Smooth muscle cell (in vitro differentiated cells): ENCODE measurements around the gene CDH13. TPM values are rescaled to one million over a fixed set of nuclear protein-coding genes. Genes with fewer than 3 reads are reported as not detected.

Experiments used
- DNase-seq: peaks from one replicate; lab custom pipeline; 2025; ENCODE audit not compliant: unreplicated experiment; lab: John Stamatoyannopoulos, UW
- H2AFZ ChIP-seq: fragments of 200-600 bp; sonication (generic); 2 replicates; pipeline ENCODE4 v1.6.0; 2016; ENCODE audit warnings: antibody characterized with exemption, low read depth, mild to moderate bottlenecking
- H3F3A ChIP-seq: fragments of 200-600 bp; sonication (generic); 2 replicates; pipeline ENCODE4 v1.6.0; 2017; ENCODE audit warnings: antibody characterized with exemption, low read depth
- H3K27ac ChIP-seq: fragments of 200-600 bp; sonication (generic); 2 replicates; pipeline ENCODE4 v1.5.1; 2016; ENCODE audit warnings: low read depth, mild to moderate bottlenecking
- H3K27me3 ChIP-seq: fragments of 200-600 bp; sonication (generic); 2 replicates; pipeline ENCODE4 v1.6.1; 2016; ENCODE audit warnings: low read depth, mild to moderate bottlenecking
- H3K36me3 ChIP-seq: fragments of 200-600 bp; sonication (generic); 2 replicates; pipeline ENCODE4 v1.5.1; 2016; ENCODE audit warnings: low read depth
- H3K4me1 ChIP-seq: fragments of 200-600 bp; sonication (generic); 2 replicates; pipeline ENCODE4 v1.5.1; 2016; ENCODE audit warnings: low read depth
- H3K4me2 ChIP-seq: fragments of 200-600 bp; sonication (generic); 2 replicates; pipeline ENCODE4 v1.6.0; 2016; ENCODE audit warnings: mild to moderate bottlenecking
- H3K4me3 ChIP-seq: fragments of 200-600 bp; sonication (generic); 2 replicates; pipeline ENCODE4 v1.5.1; 2016; ENCODE audit warnings: mild to moderate bottlenecking
- H3K79me2 ChIP-seq: fragments of 200-600 bp; sonication (generic); 2 replicates; pipeline ENCODE4 v1.6.0; 2016; ENCODE audit warnings: low read depth, mild to moderate bottlenecking
- H3K9ac ChIP-seq: fragments of 200-600 bp; sonication (generic); 2 replicates; pipeline ENCODE4 v1.6.0; 2016; ENCODE audit warnings: low read depth
- H3K9me3 ChIP-seq: fragments of 200-600 bp; sonication (generic); replicated peaks from 2 replicates; pipeline ENCODE4 v1.5.1; 2016; ENCODE audit warnings: low read depth
- H4K20me1 ChIP-seq: fragments of 200-600 bp; sonication (generic); 2 replicates; pipeline ENCODE4 v1.6.0; 2016; ENCODE audit warnings: low read depth
- WGBS: methylation state at CpG from one replicate; pipeline ENCODE4 v1.1.7; 2016; ENCODE audit warnings: low lambda C conversion rate; 5-methylcytosine and 5-hydroxymethylcytosine counted together
- polyA plus RNA-seq: library from polyadenylated mRNA; unstranded; fragments of >200 nt; fragmentation: Nextera tagmentation; extraction: Ambion mirVana; gene quantifications from 2 replicates; pipeline ENCODE4 v1.2.1, GENCODE V29; 2016
- total RNA-seq: library from RNA; depleted of rRNA; stranded (reverse); fragments of >200 nt; gene quantifications from 2 replicates; pipeline ENCODE4 v1.2.3, GENCODE V29; 2014
- TF ChIP-seq, protein P1 (sequence below): fragments of 200-600 bp; sonication (generic); IDR thresholded peaks from 2 replicates; pipeline ENCODE4 v1.5.1; 2017; ENCODE audit warnings: borderline replicate concordance, mild to moderate bottlenecking, antibody characterized with exemption; ENCODE audit not compliant: insufficient read depth, poor library complexity, severe bottlenecking

Gene CDH13
- total and polyA plus RNA-seq, 2 experiments from 2014 or later = 12.1 to 32.2 TPM

DNA sequence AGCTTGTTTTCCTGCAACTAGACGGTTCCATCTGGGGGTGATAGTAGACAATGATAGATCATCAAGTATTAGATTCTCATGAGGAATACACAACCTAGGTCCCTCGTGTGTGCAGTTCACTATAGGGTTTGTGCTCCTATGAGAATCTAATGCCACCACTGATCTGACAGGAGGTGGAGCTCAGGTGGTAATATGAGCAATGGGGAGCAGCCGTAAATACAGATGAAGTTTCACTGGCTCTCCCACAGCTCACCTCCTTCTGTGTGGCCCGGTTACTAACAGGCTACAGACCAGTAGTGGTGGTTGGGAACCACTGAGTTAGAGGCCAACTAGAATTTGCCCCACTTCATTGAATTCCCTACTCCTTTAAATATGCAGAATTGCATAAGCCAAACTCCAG, 1033.5 kb downstream of the CDH13 start:
- Histone ChIP-seq H3K4me2 (no peak overlapping the region), H3K4me3 (no peak overlapping the region), H3F3A (no peaks in the 10 kb centered on the region), H4K20me1 (no peaks in the 10 kb centered on the region), H3K36me3 (no peaks in the 10 kb centered on the region), H2AFZ (no peak overlapping the region), H3K9ac (no peak overlapping the region), H3K79me2 (no peaks in the 10 kb centered on the region), H3K4me1 (no peaks in the 10 kb centered on the region), H3K27ac (no peak overlapping the region), H3K9me3 (peaks cover 4% of the 10 kb centered on the region), H3K27me3 (no peaks in the 10 kb centered on the region)
- WGBS = 95% methylated on average over 4 of the region's 4 CpGs
- TF ChIP-seq, protein P1, sequence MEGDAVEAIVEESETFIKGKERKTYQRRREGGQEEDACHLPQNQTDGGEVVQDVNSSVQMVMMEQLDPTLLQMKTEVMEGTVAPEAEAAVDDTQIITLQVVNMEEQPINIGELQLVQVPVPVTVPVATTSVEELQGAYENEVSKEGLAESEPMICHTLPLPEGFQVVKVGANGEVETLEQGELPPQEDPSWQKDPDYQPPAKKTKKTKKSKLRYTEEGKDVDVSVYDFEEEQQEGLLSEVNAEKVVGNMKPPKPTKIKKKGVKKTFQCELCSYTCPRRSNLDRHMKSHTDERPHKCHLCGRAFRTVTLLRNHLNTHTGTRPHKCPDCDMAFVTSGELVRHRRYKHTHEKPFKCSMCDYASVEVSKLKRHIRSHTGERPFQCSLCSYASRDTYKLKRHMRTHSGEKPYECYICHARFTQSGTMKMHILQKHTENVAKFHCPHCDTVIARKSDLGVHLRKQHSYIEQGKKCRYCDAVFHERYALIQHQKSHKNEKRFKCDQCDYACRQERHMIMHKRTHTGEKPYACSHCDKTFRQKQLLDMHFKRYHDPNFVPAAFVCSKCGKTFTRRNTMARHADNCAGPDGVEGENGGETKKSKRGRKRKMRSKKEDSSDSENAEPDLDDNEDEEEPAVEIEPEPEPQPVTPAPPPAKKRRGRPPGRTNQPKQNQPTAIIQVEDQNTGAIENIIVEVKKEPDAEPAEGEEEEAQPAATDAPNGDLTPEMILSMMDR = no peak
- no peak for DNase-seq

DNA sequence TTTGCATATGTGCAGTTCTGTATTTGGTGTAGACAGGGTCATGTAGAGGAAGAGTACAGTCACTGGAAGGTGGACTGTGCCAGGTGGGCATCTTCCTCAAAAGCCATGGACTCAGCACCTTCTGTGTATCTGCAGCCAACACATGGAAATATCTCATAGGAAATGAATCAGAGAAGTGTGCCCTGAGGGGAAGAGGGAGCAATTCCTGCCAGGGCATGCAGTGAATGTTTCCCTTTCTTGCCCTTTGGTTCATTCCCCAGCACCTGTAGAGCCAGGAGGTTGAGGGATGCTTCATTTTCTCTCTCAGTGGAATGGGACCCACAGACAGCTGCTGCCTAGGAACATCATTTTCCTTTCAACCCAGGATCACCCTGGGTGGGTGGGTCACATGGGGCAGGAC, 1034.9 kb downstream of the CDH13 start:
- Histone ChIP-seq H3K9me3 (peaks cover 4% of the 10 kb centered on the region), H3K9ac (no peak overlapping the region), H3K27me3 (no peaks in the 10 kb centered on the region), H3K4me2 (no peak overlapping the region), H4K20me1 (no peaks in the 10 kb centered on the region), H3F3A (no peaks in the 10 kb centered on the region), H3K4me1 (no peaks in the 10 kb centered on the region), H3K79me2 (no peaks in the 10 kb centered on the region), H3K4me3 (no peak overlapping the region), H3K36me3 (no peaks in the 10 kb centered on the region), H2AFZ (no peak overlapping the region), H3K27ac (no peak overlapping the region)
- no peak for DNase-seq
- TF ChIP-seq, protein P1 = no peak

- 82% methylated on average over 2 of the region's 2 CpGs for WGBS
- Histone ChIP-seq H3K4me1 (no peaks in the 10 kb centered on the region), H3K4me3 (no peak overlapping the region), H3K27ac (no peak overlapping the region), H4K20me1 (no peaks in the 10 kb centered on the region), H3K9ac (no peak overlapping the region), H3F3A (no peaks in the 10 kb centered on the region), H3K27me3 (no peaks in the 10 kb centered on the region), H3K4me2 (no peak overlapping the region), H2AFZ (no peak overlapping the region), H3K9me3 (peaks cover 4% of the 10 kb centered on the region), H3K36me3 (no peaks in the 10 kb centered on the region), H3K79me2 (no peaks in the 10 kb centered on the region)
- DNase-seq = no peak
- TF ChIP-seq, protein P1 = no peak
Measured at GRCh38 chr16:83666449-83666848, 1039.7 kb downstream of the CDH13 start.

DNA sequence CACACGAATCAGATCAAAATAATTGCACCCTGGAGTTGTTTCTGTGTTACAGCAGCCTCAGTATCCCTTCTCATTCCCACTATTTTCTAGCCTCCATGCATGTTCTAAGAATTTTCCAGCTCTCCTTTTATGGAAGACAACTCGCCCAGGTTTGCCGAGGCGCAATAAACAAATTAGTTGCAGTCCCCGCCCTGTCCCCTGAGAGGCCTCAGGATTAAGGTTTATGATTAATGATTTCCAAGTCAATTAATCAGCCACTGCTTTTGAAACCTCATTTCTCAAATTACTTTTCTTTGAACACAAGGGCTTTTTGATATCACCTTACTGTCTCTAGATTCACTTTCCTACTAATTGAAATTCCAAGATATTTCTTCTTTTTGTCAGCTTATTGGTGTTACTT, 1042.7 kb downstream of the CDH13 start:
- no peak overlapping the region for H2AFZ ChIP-seq
- no peak overlapping the region for H3K27ac ChIP-seq
- no peak for DNase-seq
- TF ChIP-seq, protein P1 = no peak
- no peaks in the 10 kb centered on the region for H3K79me2 ChIP-seq
- H3K36me3 ChIP-seq = no peaks in the 10 kb centered on the region
- no peaks in the 10 kb centered on the region for H3K27me3 ChIP-seq
- no peaks in the 10 kb centered on the region for H4K20me1 ChIP-seq
- no peak overlapping the region for H3K9ac ChIP-seq
- no peak overlapping the region for H3K4me2 ChIP-seq
- H3F3A ChIP-seq = no peaks in the 10 kb centered on the region
- 87% methylated on average over 5 of the region's 5 CpGs for WGBS
- peaks cover 1% of the 10 kb centered on the region for H3K4me1 ChIP-seq
- H3K9me3 ChIP-seq = peaks cover 3% of the 10 kb centered on the region
- no peak overlapping the region for H3K4me3 ChIP-seq
